Naive thymus-derived CD8-positive, alpha-beta T cell (primary cell): ENCODE results near the gene NFILZ. TPM values are rescaled to one million over a fixed set of nuclear protein-coding genes. Genes with fewer than 3 reads are reported as not detected.
A peak's percentile ranks its signal among the peaks of the same experiment; 100 is the strongest.

Experiments used
- ATAC-seq, 2 donors: fragments of 150-1000 bp; cut with Tn5 transposase in 1 of 2; sonication (Bioruptor Pico), chemical (Tn5 transposase) in 1 of 2; 1 replicate in 1 of 2; 2 replicates in 1 of 2; pipeline ENCODE4 v1.10.0; 2021; ENCODE audit warnings: mild to moderate bottlenecking in 2 of 2, moderate library complexity in 2 of 2
- POLR2A ChIA-PET: fragments of 350-600 bp; sonication (Branson Sonifier 250); formaldehyde crosslinking; loops from one replicate; lab custom pipeline; 2021; ENCODE audit warnings: antibody characterized with exemption; lab: Charles Lee
- DNase-seq, 10 donors: peaks; one replicate each; pipeline versions ENCODE4 v3.0.0 to v3.0.0-alpha.2; 2020 to 2022
- H3K27ac Mint-ChIP-seq, 10 donors: one replicate each; pipeline ENCODE4 v1.8.0; 2020 to 2022; ENCODE audit warnings: mild to moderate bottlenecking in 10 of 10, mixed read lengths in 10 of 10, moderate library complexity in 4 of 10, inconsistent platforms in 1 of 10
- H3K27me3 Mint-ChIP-seq, 5 donors: one replicate each; pipeline ENCODE4 v1.8.0; 2021 to 2022; ENCODE audit warnings: mixed read lengths in 5 of 5
- H3K36me3 Mint-ChIP-seq, 3 donors: one replicate each; pipeline ENCODE4 v1.8.0; 2020 to 2022; ENCODE audit warnings: mixed read lengths in 3 of 3, mild to moderate bottlenecking in 2 of 3, inconsistent platforms in 1 of 3
- H3K4me1 Mint-ChIP-seq, 4 donors: one replicate each; pipeline ENCODE4 v1.8.0; 2021 to 2022; ENCODE audit warnings: mixed read lengths in 4 of 4
- H3K4me3 Mint-ChIP-seq, 10 donors: one replicate each; pipeline ENCODE4 v1.8.0; 2020 to 2022; ENCODE audit warnings: mild to moderate bottlenecking in 10 of 10, mixed read lengths in 10 of 10, moderate library complexity in 6 of 10, inconsistent platforms in 1 of 10
- H3K9me3 Mint-ChIP-seq, 9 donors: one replicate each; pipeline ENCODE4 v1.8.0; 2020 to 2022; ENCODE audit warnings: mixed read lengths in 9 of 9, mild to moderate bottlenecking in 3 of 9, inconsistent platforms in 1 of 9, moderate library complexity in 1 of 9
- polyA plus RNA-seq, 3 donors: library from polyadenylated mRNA; unstranded; fragments of 300-500 nt; fragmentation: Illumina TruSeq; gene quantifications; one replicate each; pipeline ENCODE4 v1.2.3, GENCODE V29; 2021
- total RNA-seq, 8 experiments: library from RNA in 2 of 8; stranded (reverse) in 2 of 8; gene quantifications; one replicate each; pipeline ENCODE4 v1.2.3 and lab custom pipeline; 2021 to 2026

The NFILZ gene, protein sequence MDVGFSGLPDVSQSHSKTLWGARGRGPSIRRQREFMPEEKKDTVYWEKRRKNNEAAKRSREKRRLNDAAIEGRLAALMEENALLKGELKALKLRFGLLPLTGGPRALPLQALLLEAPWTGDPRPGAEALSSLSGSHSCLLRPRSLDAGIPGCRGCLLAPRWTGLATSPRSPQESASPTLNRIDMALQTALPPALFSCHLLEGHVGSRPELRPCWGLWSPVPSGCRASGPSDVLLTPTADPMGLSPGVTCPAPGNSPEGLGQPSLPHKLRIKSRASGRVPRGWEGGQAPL
- total RNA-seq (not detected), polyA plus RNA-seq (not detected), total RNA-seq (lab: John Stamatoyannopoulos, UW) (0 to 0.09 (median 0) reads per million in 6 experiments)

DNA sequence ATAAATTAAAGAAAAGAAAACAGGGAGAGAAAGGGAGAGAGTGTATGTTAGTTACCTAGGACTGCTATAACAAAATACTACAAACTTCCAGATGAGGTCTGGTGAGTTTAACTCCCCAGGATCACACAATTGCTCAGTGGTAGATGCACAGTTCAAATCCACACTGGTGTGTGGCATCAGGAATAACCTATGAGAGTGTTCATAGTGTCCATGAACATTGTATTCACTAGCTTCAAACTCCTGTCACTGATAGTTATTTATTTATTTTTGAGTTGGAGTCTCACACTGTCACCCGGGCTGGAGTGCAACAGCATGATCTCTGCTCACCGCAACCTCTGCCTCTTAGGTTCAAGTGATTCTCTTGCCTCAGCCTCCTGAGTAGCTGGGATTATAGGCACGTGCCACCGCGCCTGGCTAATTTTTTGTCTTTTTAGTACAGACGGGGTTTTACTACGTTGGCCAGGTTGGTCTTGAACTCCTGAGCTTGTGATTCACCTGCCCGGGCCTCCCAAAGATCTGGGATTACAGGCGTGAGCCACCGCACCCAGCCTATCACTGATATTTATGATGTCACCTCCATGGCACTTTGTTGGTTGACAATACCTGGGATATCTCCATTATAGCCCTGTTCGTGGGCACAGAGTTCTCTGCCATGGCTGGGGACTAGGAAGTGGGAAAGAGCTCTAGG is at the start of gene NFILZ:
TSS of gene NFILZ (plus strand) at position 638 of the 688 bp plus-strand sequence. CDS start 46,133 bp downstream, outside the sequence.
- POLR2A ChIA-PET = no interaction called here
- DNase-seq (no peak), ATAC-seq (no peak)
- Mint-ChIP-seq H3K36me3 (no peaks in the 10 kb centered on the region), H3K4me1 (peaks cover 0 to 14% (median 3%) of the 10 kb centered on the region in 4 donors), H3K27me3 (peaks cover 0 to under 1% (median 0%) of the 10 kb centered on the region in 5 donors), H3K4me3 (no peak within 1 kb of the TSS), H3K9me3 (no peaks in the 10 kb centered on the region), H3K27ac (no peak within 1 kb of the TSS)

DNA sequence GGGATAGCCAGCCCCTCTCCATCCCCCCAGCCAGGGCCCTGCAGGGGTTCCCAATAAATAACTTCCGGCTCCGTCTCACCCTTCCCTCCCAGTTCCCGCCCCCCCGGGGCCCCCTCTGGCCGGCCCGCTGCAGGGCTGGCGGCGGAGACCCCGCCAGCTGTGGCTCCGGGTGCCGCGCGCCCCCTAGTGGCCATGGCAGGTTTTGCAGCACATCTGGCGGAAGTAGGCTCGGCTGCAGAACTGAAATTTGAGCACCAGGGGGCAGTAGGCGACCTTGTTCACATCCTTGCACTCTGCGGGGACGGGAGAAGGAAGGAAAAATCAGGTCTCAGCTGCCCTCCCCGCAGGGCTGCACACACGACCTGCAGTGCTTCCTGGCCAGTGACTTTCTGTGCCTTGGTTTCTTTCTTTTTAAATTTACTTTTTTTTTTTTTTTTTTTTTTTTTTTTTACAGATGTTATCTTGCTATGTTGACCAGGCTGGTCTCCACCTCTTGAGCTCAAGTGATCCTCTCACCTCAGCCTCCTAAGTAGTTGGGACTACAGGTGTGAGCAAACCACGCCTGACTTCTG is 49.6 kb upstream of the NFILZ start:
- POLR2A ChIA-PET = interaction anchor here (0.5 to 19.3 kb wide), 18 partner anchors 10 to 191 kb away, joined by 3 to 802 read pairs (median 6); partner anchors contain the start of genes HNRNPM, PRAM1 and ZNF414
- H3K27ac Mint-ChIP-seq = peak overlapping the region in 2 of 10 donors; percentile 68 to 69
- no peaks in the 10 kb centered on the region for H3K9me3 Mint-ChIP-seq
- H3K4me1 Mint-ChIP-seq = peaks cover 18 to 49% (median 41%) of the 10 kb centered on the region in 4 donors
- H3K4me3 Mint-ChIP-seq = no peak overlapping the region
- ATAC-seq (peak; percentile 53 to 70), DNase-seq (peak; percentile 74 to 92 (median 86))
- peaks cover 0 to 12% (median 5%) of the 10 kb centered on the region in 3 donors for H3K36me3 Mint-ChIP-seq
- no peaks in the 10 kb centered on the region for H3K27me3 Mint-ChIP-seq

DNA sequence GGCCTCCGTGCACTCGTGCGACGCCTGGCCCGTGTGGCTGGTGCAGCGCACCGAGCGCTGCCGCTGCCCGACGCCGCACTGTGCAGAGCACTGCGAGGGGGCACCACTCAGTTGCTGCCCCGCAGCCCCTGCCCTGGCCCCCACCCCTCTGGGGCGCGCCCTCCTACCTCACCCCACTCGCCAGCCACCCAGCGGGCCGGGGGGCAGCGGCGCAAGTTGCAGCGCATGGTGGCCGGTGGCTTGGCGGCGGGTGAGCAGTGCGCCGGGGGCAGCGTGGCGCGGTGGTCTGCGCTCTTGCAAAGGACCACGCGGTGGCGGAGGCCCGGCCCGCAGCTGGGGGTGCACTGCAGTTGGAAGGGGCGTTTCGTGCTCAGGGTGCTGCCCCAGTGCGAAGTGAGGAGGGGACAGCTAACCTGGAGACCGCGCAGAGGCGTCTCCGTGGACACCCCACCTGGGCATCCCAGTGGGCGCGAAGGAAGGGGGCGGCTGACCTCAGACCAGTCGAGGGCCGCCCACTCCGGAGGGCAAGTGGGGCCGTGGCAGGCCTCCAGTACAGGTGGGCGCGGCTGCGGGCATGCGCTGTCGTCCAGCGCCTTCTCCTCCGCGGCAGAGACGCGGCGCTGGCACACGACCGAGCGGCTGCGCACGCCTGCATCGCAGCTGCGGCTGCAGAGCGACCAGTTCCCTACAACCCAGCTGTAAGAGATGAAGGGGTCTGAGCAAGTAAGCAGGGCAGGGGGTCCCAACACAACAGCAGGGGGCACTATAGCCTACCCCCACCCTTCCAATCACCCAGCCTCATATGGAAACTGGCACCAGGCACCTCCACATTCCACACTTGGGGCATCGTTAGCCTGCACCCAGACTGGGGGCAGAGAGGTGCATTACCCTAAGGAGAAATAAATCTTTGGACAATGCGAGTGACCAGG is 45.2 kb upstream of the NFILZ start:
- peaks cover 0 to 12% (median 4%) of the 10 kb centered on the region in 4 donors for H3K4me1 Mint-ChIP-seq
- POLR2A ChIA-PET = interaction anchor here (0.6 to 1.3 kb wide), 2 partner anchors 9 to 71 kb away, joined by 3 to 4 read pairs; partner anchors contain the start of gene ZNF414
- no peaks in the 10 kb centered on the region for H3K27me3 Mint-ChIP-seq
- ATAC-seq = no peak
- H3K36me3 Mint-ChIP-seq = peaks cover 0 to 22% (median 5%) of the 10 kb centered on the region in 3 donors
- H3K27ac Mint-ChIP-seq = no peak overlapping the region
- H3K4me3 Mint-ChIP-seq = no peak overlapping the region
- H3K9me3 Mint-ChIP-seq = no peaks in the 10 kb centered on the region
- DNase-seq = no peak

DNA sequence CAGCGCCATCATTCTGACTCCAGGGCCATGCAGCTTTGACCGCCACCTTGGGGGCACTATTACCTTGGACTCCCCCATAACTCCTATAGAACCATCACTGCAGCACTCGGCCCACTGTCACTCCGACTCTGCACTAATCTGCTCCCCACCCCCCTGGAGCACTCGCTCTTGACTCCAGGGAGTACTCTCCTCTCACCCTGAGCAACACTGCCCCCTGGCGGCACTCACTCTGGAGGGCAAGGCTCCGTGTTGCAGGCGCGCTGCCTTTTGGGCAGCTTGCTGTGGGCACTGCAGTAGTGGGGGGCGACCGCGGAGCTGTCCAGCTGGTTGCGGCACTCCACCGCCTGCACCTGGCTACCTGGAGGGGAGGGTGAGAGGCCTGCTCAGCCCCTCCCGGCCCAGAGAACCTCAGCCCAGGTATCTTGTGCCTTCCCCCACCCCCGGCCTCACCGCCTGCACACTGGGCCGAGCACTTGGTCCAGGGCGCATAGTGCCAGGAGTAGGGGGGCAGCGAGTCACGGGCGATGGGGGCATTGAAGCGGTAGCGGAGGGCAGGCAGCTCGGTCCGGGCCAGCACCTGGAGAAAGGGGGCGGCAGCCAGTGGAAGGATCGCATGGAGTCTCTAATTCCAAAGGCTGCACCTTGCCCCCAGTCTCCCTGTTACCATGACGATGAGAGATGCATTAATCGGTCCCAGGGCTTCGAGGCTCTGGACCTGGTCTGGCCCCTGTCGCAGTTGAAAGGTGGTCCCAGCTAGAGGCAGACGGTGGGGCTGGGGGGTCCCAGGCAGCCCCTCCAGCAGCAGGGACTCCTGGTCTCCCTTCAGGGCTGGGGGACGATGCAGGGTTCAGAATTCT is 44.3 kb upstream of the NFILZ start:
- H3K27me3 Mint-ChIP-seq = no peaks in the 10 kb centered on the region
- peaks cover 0 to 12% (median 3%) of the 10 kb centered on the region in 4 donors for H3K4me1 Mint-ChIP-seq
- ATAC-seq (peak in 1 of 2 donors; percentile 41), DNase-seq (peak in 6 of 10 donors; percentile 30 to 72 (median 34))
- peak overlapping the region in 1 of 10 donors; percentile 59 for H3K27ac Mint-ChIP-seq
- H3K4me3 Mint-ChIP-seq = peak overlapping the region in 1 of 10 donors; percentile 10
- no peaks in the 10 kb centered on the region for H3K9me3 Mint-ChIP-seq
- POLR2A ChIA-PET = interaction anchor here (0.6 to 1.3 kb wide), 4 partner anchors 8 to 72 kb away, joined by 3 to 4 read pairs (median 4); partner anchors contain the start of gene ZNF414
- peaks cover 0 to 22% (median 5%) of the 10 kb centered on the region in 3 donors for H3K36me3 Mint-ChIP-seq

DNA sequence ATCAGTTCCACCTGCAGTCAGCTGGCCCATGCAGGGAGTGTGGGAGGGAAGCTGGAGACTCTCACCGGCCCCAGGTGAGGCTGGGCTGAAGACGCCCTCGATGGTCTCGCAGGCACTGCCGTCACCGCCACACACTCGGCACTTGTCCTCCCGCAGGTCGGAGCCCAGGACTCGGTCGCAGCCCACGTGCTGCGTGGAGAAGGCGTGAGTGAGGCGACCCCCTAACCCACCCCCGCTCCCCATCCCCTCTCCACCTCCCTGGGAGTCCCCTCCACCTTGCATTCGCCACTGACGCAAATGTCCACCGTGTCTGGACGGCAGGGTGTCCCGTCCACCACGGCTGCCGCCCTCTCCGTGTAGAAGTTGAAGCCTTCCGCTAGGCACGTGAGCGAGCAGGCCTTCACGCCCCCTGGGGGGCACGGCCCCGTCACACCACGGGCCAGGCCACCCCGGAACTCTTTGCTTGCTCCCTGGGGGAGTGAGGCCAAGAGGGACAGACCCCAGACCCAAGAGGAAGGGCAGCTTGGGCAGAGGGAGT is 41.2 kb upstream of the NFILZ start:
- Mint-ChIP-seq H3K4me3 (no peak overlapping the region), H3K36me3 (peaks cover 0 to 19% (median 7%) of the 10 kb centered on the region in 3 donors), H3K27ac (peak overlapping the region in 1 of 10 donors; percentile 59), H3K9me3 (peaks cover 0 to 6% (median 0%) of the 10 kb centered on the region in 9 donors), H3K4me1 (peaks cover 10 to 31% (median 24%) of the 10 kb centered on the region in 4 donors), H3K27me3 (no peaks in the 10 kb centered on the region)
- DNase-seq (no peak), ATAC-seq (no peak)
- POLR2A ChIA-PET = interaction anchor here (2.6 to 3.1 kb wide), 2 partner anchors 23 to 76 kb away, joined by 10 to 12 read pairs; partner anchors contain the start of gene ZNF414

DNA sequence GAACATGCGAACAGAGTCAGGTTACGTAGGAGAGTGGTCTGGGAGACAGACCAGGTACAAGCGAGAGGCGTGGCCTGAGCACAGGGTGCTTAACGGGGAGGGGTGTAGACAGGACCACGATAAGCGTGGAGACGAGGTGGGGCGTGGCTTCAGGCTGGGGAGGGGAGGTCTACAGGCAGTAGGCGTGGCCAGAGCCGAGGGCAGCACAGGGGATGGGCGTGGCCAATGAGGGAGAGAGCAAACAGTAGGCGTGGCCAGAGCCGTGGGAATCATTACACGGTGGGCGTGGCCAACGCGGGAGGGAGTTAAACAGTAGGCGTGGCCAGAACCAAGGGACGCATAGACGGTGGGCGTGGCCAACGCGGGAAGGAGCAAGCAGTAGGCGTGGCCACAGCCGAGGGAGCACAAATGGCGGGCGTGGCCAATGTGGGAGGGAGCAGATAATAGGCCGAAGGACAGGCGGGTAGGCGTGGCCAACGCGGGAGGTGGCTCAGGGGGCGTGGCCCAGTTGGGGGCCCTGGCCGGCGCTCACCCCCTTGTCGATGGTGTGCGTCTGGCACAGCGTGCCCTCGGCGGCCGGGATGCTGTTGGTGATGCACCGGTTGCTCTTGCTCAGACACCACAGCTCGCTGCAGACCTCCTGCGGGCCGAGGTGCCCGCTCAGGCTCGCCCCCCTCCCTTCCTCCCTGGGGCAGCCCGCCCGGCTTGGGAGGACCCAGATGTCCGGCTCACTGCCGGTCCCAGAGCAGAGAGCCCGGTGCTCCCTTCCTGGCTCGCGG is 38.0 kb upstream of the NFILZ start:
- peak; percentile 88 to 89 for ATAC-seq
- Mint-ChIP-seq H3K9me3 (peaks cover 0 to 9% (median 0%) of the 10 kb centered on the region in 9 donors), H3K4me1 (peaks cover 18 to 45% (median 32%) of the 10 kb centered on the region in 4 donors), H3K36me3 (peaks cover 0 to 31% (median 8%) of the 10 kb centered on the region in 3 donors), H3K27ac (peak overlapping the region; percentile 1 to 96 (median 82)), H3K4me3 (peak overlapping the region; percentile 72 to 92 (median 88)), H3K27me3 (no peaks in the 10 kb centered on the region)
- POLR2A ChIA-PET = interaction anchor here (0.7 to 3.1 kb wide), 9 partner anchors 11 to 1715 kb away, joined by 3 to 12 read pairs (median 8); partner anchors contain the start of gene ZNF414
- DNase-seq = peak; percentile 92 to 98 (median 98)

DNA sequence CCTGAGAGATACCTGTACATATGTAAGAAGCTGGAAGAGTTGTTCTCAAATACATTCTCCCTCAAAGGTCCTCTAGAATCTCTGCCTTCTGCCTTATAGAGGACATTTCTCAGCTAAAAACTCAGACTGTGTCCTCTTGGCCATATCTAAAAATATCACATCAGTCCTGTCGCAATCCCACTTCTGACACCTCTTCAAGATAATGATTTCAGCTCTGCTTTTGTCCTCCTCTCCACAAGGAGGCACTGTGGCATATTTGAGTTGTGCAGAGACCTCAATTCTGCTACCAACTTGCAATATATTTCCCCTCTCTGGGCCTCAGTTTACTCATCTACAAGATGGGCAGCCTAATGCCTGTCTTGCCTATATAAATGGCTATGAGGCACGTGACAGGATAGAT is 36.5 kb upstream of the NFILZ start:
- peaks cover 0 to 9% (median 0%) of the 10 kb centered on the region in 9 donors for H3K9me3 Mint-ChIP-seq
- H3K4me3 Mint-ChIP-seq = peak overlapping the region in 6 of 10 donors; percentile 14 to 73 (median 54)
- peaks cover 0 to 41% (median 15%) of the 10 kb centered on the region in 3 donors for H3K36me3 Mint-ChIP-seq
- DNase-seq (no peak), ATAC-seq (no peak)
- H3K4me1 Mint-ChIP-seq = peaks cover 18 to 42% (median 32%) of the 10 kb centered on the region in 4 donors
- H3K27ac Mint-ChIP-seq = peak overlapping the region in 5 of 10 donors; percentile 25 to 82 (median 74)
- H3K27me3 Mint-ChIP-seq = no peaks in the 10 kb centered on the region
- POLR2A ChIA-PET = interaction anchor here (0.7 to 2.7 kb wide), 7 partner anchors 8 to 238 kb away, joined by 3 to 10 read pairs (median 8); partner anchors contain the start of genes HNRNPM, MBD3L1, ZNF414 and ZNF558

DNA sequence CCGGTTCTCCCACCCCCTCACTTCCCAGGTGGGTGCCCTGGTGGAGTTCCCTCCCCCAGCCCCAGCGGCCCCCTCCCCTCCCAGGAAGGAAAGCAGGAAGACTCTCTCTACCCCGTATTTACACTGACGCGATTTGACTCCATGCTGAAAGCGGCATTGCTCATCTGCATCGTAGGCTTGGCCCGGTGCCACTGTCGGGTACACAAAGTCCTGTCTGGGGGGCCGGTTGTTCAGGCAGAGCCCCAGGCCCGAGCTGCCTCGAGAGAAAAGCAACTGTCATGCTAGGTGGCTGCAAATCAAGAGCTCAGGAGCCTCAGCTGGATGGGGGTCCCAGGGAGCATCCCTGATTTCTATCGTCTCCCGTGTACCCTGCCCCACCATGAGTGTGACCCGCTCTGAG is 34.8 kb upstream of the NFILZ start:
- no peak for ATAC-seq
- peak overlapping the region in 3 of 10 donors; percentile 33 to 76 (median 60) for H3K27ac Mint-ChIP-seq
- peaks cover 0 to 9% (median 0%) of the 10 kb centered on the region in 9 donors for H3K9me3 Mint-ChIP-seq
- H3K4me3 Mint-ChIP-seq = no peak overlapping the region
- H3K27me3 Mint-ChIP-seq = no peaks in the 10 kb centered on the region
- POLR2A ChIA-PET = no interaction called here
- DNase-seq = no peak
- H3K4me1 Mint-ChIP-seq = peaks cover 18 to 41% (median 32%) of the 10 kb centered on the region in 4 donors
- H3K36me3 Mint-ChIP-seq = peaks cover 0 to 58% (median 16%) of the 10 kb centered on the region in 3 donors

DNA sequence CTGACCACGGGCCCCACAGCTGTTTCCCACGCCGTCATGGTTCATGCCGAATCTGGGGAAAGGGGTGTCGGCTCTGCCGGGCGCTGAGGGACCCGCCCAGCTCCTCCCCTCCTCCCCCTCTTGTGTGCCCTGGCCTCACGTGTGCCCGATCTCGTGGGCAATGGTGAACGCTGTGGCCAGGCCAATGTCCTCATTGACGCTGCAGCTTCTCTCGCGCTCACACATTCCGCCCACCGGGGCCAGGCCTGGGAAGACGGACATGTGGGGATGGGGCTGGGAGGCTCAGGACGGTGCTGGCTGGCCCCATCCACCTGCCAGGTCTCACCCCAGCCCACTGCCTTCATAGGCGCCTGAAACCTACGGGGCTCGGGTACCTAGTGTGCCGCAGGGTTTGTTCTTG is 34.3 kb upstream of the NFILZ start:
- H3K36me3 Mint-ChIP-seq = peaks cover 0 to 63% (median 16%) of the 10 kb centered on the region in 3 donors
- peak overlapping the region in 1 of 10 donors; percentile 56 for H3K27ac Mint-ChIP-seq
- no peak overlapping the region for H3K4me3 Mint-ChIP-seq
- H3K9me3 Mint-ChIP-seq = peaks cover 0 to 9% (median 0%) of the 10 kb centered on the region in 9 donors
- POLR2A ChIA-PET = no interaction called here
- H3K4me1 Mint-ChIP-seq = peaks cover 18 to 36% (median 30%) of the 10 kb centered on the region in 4 donors
- DNase-seq (no peak), ATAC-seq (no peak)
- no peaks in the 10 kb centered on the region for H3K27me3 Mint-ChIP-seq
